B cell (primary cell): ENCODE data around the gene TFE3. TPM values are rescaled to one million over a fixed set of nuclear protein-coding genes. Genes with fewer than 3 reads are reported as not detected.

Experiments used
- ATAC-seq: fragments of 200-7000 bp; cut with Tn5 transposase; one replicate; pipeline ENCODE4 v1.10.0; 2021; ENCODE audit warnings: low read depth, mild to moderate bottlenecking, moderate number of reproducible peaks, moderate library complexity
- CTCF ChIA-PET: fragments of 350-600 bp; sonication (Branson Sonifier 250); formaldehyde crosslinking; loops from one replicate; lab custom pipeline; 2021; ENCODE audit warnings: antibody characterized with exemption, inconsistent platforms; lab: Charles Lee
- POLR2A ChIA-PET: fragments of 350-600 bp; sonication (Branson Sonifier 250); formaldehyde crosslinking; loops from one replicate; lab custom pipeline; 2021; ENCODE audit warnings: antibody characterized with exemption; lab: Charles Lee
- DNase-seq: peaks from one replicate; pipeline ENCODE4 v3.0.0; 2013
- H2AFZ ChIP-seq: 2 replicates; pipeline ENCODE4 v1.6.1; 2012; ENCODE audit warnings: mild to moderate bottlenecking, low read depth, low read length; ENCODE audit not compliant: insufficient read depth, poor library complexity, severe bottlenecking
- H3K27ac ChIP-seq, 2 donors: 1 replicate in 1 of 2; 2 replicates in 1 of 2; pipeline ENCODE4 v1.5.1; 2012 to 2013; ENCODE audit warnings: low read length in 2 of 2, mild to moderate bottlenecking in 2 of 2, moderate library complexity in 1 of 2
- H3K27me3 ChIP-seq, 4 experiments: fragments of 200-600 bp in 1 of 4; sonication (generic) in 1 of 4; replicated peaks in 1 of 4; 1 replicate in 2 of 4; 2 replicates in 2 of 4; pipeline versions ENCODE4 v1.6.1 to v1.7.0; 2013 to 2016; ENCODE audit warnings: low read length in 3 of 4, mild to moderate bottlenecking in 2 of 4, mixed read lengths in 1 of 4, moderate library complexity in 1 of 4; ENCODE audit not compliant: insufficient read depth in 4 of 4, control insufficient read depth in 3 of 4; ENCODE audit errors: control extremely low read depth in 1 of 4
- H3K36me3 ChIP-seq, 2 experiments: replicated peaks in 1 of 2; 1 replicate in 1 of 2; 2 replicates in 1 of 2; pipeline versions ENCODE4 v1.6.1 to v1.7.1; 2013; ENCODE audit warnings: low read length in 1 of 2; ENCODE audit not compliant: insufficient read depth in 2 of 2, control insufficient read depth in 1 of 2; ENCODE audit errors: control extremely low read depth in 1 of 2, extremely low read depth in 1 of 2
- H3K4me1 ChIP-seq, 2 donors: fragments of 200-600 bp in 1 of 2; sonication (generic) in 1 of 2; 1 replicate in 1 of 2; 2 replicates in 1 of 2; pipeline versions ENCODE4 v1.5.1 to v1.6.1; 2013 to 2017; ENCODE audit warnings: low read length in 2 of 2; ENCODE audit not compliant: control insufficient read depth in 2 of 2, insufficient read depth in 2 of 2
- H3K4me2 ChIP-seq: replicated peaks from 2 replicates; pipeline ENCODE3; 2012; ENCODE audit warnings: mild to moderate bottlenecking, low read depth, low read length; ENCODE audit not compliant: poor library complexity, severe bottlenecking
- H3K4me3 ChIP-seq, 5 experiments: fragments of 200-600 bp in 1 of 5; sonication (generic) in 1 of 5; 1 replicate in 3 of 5; 2 replicates in 2 of 5; pipeline versions ENCODE4 v1.5.1 to v1.7.0; 2011 to 2016; ENCODE audit warnings: low read length in 4 of 5, mild to moderate bottlenecking in 4 of 5, low read depth in 2 of 5, control low read depth in 1 of 5, moderate library complexity in 1 of 5; ENCODE audit not compliant: insufficient read depth in 1 of 5; ENCODE audit errors: control extremely low read depth in 1 of 5, extremely low read depth in 1 of 5
- H3K79me2 ChIP-seq: fragments of 200-600 bp; sonication (generic); one replicate; pipeline ENCODE4 v1.6.0; 2016; ENCODE audit warnings: low read length; ENCODE audit not compliant: control insufficient read depth, insufficient read depth
- H3K9ac ChIP-seq: fragments of 200-600 bp; sonication (generic); 2 replicates; pipeline ENCODE4 v1.6.1; 2017; ENCODE audit warnings: mild to moderate bottlenecking, low read length, moderate library complexity
- H3K9me3 ChIP-seq, 3 donors: one replicate each; pipeline versions ENCODE4 v1.6.1 to v1.7.1; 2013; ENCODE audit warnings: low read length in 2 of 3; ENCODE audit not compliant: control insufficient read depth in 2 of 3, insufficient read depth in 1 of 3; ENCODE audit errors: control extremely low read depth in 1 of 3
- H4K20me1 ChIP-seq: 2 replicates; pipeline ENCODE4 v1.6.0; 2012; ENCODE audit warnings: mild to moderate bottlenecking, low read length; ENCODE audit not compliant: insufficient read depth, control insufficient read depth, poor library complexity, severe bottlenecking
- H3K27ac Mint-ChIP-seq: one replicate; pipeline ENCODE4 v1.8.0; 2021; ENCODE audit warnings: mixed read lengths
- H3K27me3 Mint-ChIP-seq: one replicate; pipeline ENCODE4 v1.8.0; 2021; ENCODE audit warnings: mixed read lengths
- H3K4me1 Mint-ChIP-seq: one replicate; pipeline ENCODE4 v1.8.0; 2021; ENCODE audit warnings: mixed read lengths
- H3K4me3 Mint-ChIP-seq: one replicate; pipeline ENCODE4 v1.8.0; 2021; ENCODE audit warnings: mixed read lengths
- H3K9me3 Mint-ChIP-seq: one replicate; pipeline ENCODE4 v1.8.0; 2022; ENCODE audit warnings: mixed read lengths; ENCODE audit not compliant: insufficient read depth
- EZH2 ChIP-seq: IDR thresholded peaks from 2 replicates; pipeline ENCODE4 v1.6.1; 2012; ENCODE audit warnings: borderline replicate concordance, low read depth, mild to moderate bottlenecking, moderate library complexity, low read length; ENCODE audit not compliant: insufficient read depth, poor library complexity, severe bottlenecking
- WGBS: methylation state at CpG from one replicate; pipeline ENCODE4 v1.1.5; 2013; ENCODE audit warnings: missing lambda C conversion rate; ENCODE audit not compliant: insufficient coverage; 5-methylcytosine and 5-hydroxymethylcytosine counted together
- intact Hi-C: fragments of 100-400 bp; cut with micrococcal nuclease; formaldehyde crosslinking; loops from one replicate; pipeline ENCODE4 v1.10.0; 2022
- polyA plus RNA-seq: library from polyadenylated mRNA; depleted of rRNA; stranded (reverse); fragments of >200 nt; gene quantifications from 2 replicates; pipeline ENCODE4 v1.2.3, GENCODE V29; 2012
- total RNA-seq, 2 donors: library from RNA; stranded (reverse); fragments of 120-200 nt in 1 of 2; gene quantifications; 1 replicate in 1 of 2; 2 replicates in 1 of 2; pipeline versions ENCODE4 v1.2.3 to v1.2.4, GENCODE V29; 2013 to 2022
- TF ChIP-seq, protein P1 (sequence below): fragments of 200-600 bp; IDR thresholded peaks from one replicate; pipeline ENCODE4 v1.8.0; 2022; ENCODE audit warnings: antibody characterized with exemption, mild to moderate bottlenecking

The TFE3 gene
- total and polyA plus RNA-seq, 2 donors (not counting 1 experiment from before 2014, with no cell fraction given), result 21.0 to 38.9 TPM

DNA sequence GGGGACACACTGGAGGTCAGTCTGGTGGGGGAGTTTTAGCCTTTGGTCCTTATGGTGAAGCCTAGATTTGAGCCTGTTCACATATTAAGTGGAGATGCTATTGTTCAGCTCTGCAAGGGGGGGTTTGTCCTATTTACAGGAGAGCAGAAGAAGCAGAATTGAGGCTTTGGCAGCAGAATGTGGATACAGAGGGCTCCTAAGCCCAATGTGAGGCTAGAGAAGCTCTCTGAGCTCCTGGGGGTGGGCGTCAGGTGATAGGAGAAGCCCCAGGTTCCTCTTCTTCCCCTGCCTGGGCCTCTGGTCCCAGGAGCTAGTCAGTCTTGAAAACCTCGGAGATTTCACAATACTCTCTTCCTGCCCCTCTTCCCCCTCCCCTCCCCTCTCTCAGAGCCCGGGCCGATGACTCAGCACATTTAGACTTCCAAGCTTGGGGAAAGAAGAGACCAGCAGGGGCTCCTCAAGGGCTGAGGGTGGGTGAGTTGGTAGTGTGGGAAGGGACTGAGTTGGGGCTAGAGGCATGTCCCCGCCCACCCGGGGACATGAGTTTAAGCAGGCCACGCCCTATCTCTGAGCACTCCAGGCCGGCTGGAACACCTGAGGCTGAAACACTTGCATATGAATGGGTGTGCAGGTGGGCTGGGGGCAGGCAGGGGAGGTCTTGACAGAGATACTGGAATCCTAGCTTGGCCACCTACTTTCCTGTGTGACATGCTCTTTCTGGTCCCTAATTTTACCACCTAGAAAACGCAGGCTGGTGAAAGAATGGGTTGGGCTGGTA is 3.4 kb downstream of the TFE3 start:
- Mint-ChIP-seq H3K27me3 (no peaks in the 10 kb centered on the region), H3K4me1 (peaks cover 28% of the 10 kb centered on the region), H3K9me3 (no peaks in the 10 kb centered on the region), H3K27ac (peak overlapping the region; percentile 56), H3K4me3 (no peak overlapping the region)
- TF ChIP-seq, protein P1, sequence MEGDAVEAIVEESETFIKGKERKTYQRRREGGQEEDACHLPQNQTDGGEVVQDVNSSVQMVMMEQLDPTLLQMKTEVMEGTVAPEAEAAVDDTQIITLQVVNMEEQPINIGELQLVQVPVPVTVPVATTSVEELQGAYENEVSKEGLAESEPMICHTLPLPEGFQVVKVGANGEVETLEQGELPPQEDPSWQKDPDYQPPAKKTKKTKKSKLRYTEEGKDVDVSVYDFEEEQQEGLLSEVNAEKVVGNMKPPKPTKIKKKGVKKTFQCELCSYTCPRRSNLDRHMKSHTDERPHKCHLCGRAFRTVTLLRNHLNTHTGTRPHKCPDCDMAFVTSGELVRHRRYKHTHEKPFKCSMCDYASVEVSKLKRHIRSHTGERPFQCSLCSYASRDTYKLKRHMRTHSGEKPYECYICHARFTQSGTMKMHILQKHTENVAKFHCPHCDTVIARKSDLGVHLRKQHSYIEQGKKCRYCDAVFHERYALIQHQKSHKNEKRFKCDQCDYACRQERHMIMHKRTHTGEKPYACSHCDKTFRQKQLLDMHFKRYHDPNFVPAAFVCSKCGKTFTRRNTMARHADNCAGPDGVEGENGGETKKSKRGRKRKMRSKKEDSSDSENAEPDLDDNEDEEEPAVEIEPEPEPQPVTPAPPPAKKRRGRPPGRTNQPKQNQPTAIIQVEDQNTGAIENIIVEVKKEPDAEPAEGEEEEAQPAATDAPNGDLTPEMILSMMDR, result no peak
- no peak for TF ChIP-seq EZH2
- peaks cover 0 to 17% of the 10 kb centered on the region in 2 experiments for H3K36me3 ChIP-seq
- CTCF ChIA-PET, result no interaction called here
- no peaks in the 10 kb centered on the region for H4K20me1 ChIP-seq
- POLR2A ChIA-PET, result no interaction called here
- DNase-seq (peak; percentile 27), ATAC-seq (no peak)
- no peak overlapping the region for H3K4me3 ChIP-seq
- peak overlapping the region; percentile 15 for H3K4me2 ChIP-seq
- H3K79me2 ChIP-seq, result peaks cover 8% of the 10 kb centered on the region
- no peaks in the 10 kb centered on the region for H3K9me3 ChIP-seq
- H3K4me1 ChIP-seq, result peaks cover 12 to 25% of the 10 kb centered on the region in 2 donors
- no peak overlapping the region for H2AFZ ChIP-seq
- intact Hi-C loops, result loop anchor here (5.0 to 10.0 kb wide), 2 partner anchors 237 to 1385 kb away; partner anchors contain the start of genes ELK1, HDAC6 and UXT
- no peak overlapping the region for H3K27ac ChIP-seq
- no peaks in the 10 kb centered on the region for H3K27me3 ChIP-seq
- WGBS, result no CpG with 5 or more reads among the region's 9 CpGs
- H3K9ac ChIP-seq, result no peak overlapping the region

DNA sequence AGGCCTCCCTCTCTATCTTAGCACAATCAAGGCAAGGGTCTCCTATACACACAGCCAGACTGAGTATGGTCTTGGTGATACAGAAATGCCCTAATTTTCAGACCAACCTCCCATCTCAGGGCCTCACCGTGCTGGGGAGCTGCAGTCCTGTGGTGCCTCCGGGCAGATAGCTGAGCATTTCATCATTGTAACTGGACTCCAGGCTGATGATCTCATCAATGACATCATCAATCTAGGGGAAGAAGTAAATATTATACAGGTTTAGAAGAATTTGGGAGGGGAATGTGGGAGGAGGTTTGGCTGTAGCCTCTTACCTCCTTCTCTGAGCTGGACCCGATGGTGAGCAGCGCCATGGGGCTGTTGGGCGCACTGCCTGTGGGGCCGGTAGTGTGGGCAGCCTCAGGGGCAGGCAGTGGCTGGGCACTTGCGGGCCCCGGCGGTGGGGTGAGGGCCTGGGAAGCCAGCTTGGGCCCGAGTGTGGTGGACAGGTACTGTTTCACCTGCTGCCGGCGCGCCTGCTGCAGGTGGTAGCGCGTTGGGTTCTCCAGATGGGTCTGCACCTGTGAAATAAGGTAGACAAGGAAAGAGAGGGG is 5.2 kb downstream of the TFE3 start:
- peaks cover 12 to 26% of the 10 kb centered on the region in 2 donors for H3K4me1 ChIP-seq
- CTCF ChIA-PET, result no interaction called here
- no peak for ATAC-seq
- no peak overlapping the region for H3K9ac ChIP-seq
- peaks cover 6% of the 10 kb centered on the region for H3K79me2 ChIP-seq
- WGBS, result 96% methylated on average over 5 of the region's 15 CpGs
- Mint-ChIP-seq H3K9me3 (no peaks in the 10 kb centered on the region), H3K27ac (no peak overlapping the region), H3K27me3 (no peaks in the 10 kb centered on the region), H3K4me1 (peaks cover 30% of the 10 kb centered on the region), H3K4me3 (no peak overlapping the region)
- no peaks in the 10 kb centered on the region for H3K9me3 ChIP-seq
- no peak overlapping the region for H2AFZ ChIP-seq
- no peak overlapping the region for H3K27ac ChIP-seq
- H3K4me2 ChIP-seq, result no peak overlapping the region
- no peak for DNase-seq
- TF ChIP-seq, protein P1, result no peak
- no peak for TF ChIP-seq EZH2
- no peaks in the 10 kb centered on the region for H3K27me3 ChIP-seq
- no peaks in the 10 kb centered on the region for H4K20me1 ChIP-seq
- H3K36me3 ChIP-seq, result peaks cover 3 to 21% of the 10 kb centered on the region in 2 experiments
- intact Hi-C loops, result no loop called here
- POLR2A ChIA-PET, result no interaction called here
- H3K4me3 ChIP-seq, result no peak overlapping the region
